HepG2 (cell line): ENCODE data around the gene ATP6V0E2. TPM values are rescaled to one million over a fixed set of nuclear protein-coding genes. Genes with fewer than 3 reads are reported as not detected.

Experiments
- KDM3A ChIP-seq: IDR thresholded peaks from 2 replicates; pipeline ENCODE4 v1.6.1; 2018; ENCODE audit warnings: low read depth, missing compliant biosample characterization
- NR1H2 ChIP-seq: sonication (generic); formaldehyde crosslinking; IDR thresholded peaks from 2 replicates; pipeline ENCODE4 v1.8.1; 2022; ENCODE audit warnings: low read depth, missing genetic modification reagents, borderline replicate concordance
- RAD21 ChIP-seq: fragments of 450-650 bp; formaldehyde crosslinking; IDR thresholded peaks from 2 replicates; pipeline ENCODE4 v1.5.0; 2020; ENCODE audit warnings: mild to moderate bottlenecking
- RFXANK ChIP-seq: IDR thresholded peaks from 2 replicates; pipeline ENCODE4 v1.6.1; 2016
- SCMH1 ChIP-seq: sonication (generic); formaldehyde crosslinking; IDR thresholded peaks from 2 replicates; pipeline ENCODE4 v1.9.0; 2021; ENCODE audit warnings: missing genetic modification reagents, mild to moderate bottlenecking, borderline replicate concordance
- STAT5B ChIP-seq: sonication (generic); formaldehyde crosslinking; IDR thresholded peaks from 2 replicates; pipeline ENCODE4 v1.4.0; 2020; ENCODE audit warnings: missing genetic modification reagents
- TEF ChIP-seq: sonication (generic); formaldehyde crosslinking; IDR thresholded peaks from 2 replicates; pipeline ENCODE4 v1.5.0; 2020; ENCODE audit warnings: missing genetic modification reagents
- ZNF10 ChIP-seq: sonication (generic); formaldehyde crosslinking; IDR thresholded peaks from 2 replicates; pipeline ENCODE4 v1.4.0; 2020; ENCODE audit warnings: mild to moderate bottlenecking, low read depth, missing genetic modification reagents, borderline replicate concordance
- ZNF34 ChIP-seq: sonication (generic); formaldehyde crosslinking; IDR thresholded peaks from 2 replicates; pipeline ENCODE4 v1.4.0; 2020; ENCODE audit warnings: mild to moderate bottlenecking, missing genetic modification reagents, borderline replicate concordance
- polyA plus RNA-seq, 8 experiments: library from polyadenylated mRNA; depleted of rRNA in 3 of 8; stranded (reverse) in 7 of 8; unstranded in 1 of 8; fragments of >200 nt; fragmentation: Illumina TruSeq in 4 of 8; extraction: Trizol in 4 of 8; gene quantifications; 2 replicates each; pipeline versions ENCODE4 v1.2.1 to v1.2.3, GENCODE V29; 2011 to 2016; ENCODE audit warnings: low read depth in 4 of 8, missing spikeins in 1 of 8, mixed read lengths in 1 of 8; ENCODE audit not compliant: insufficient read depth in 1 of 8
- total RNA-seq, 5 experiments: library from RNA; depleted of rRNA; stranded (reverse); fragments of >200 nt; fragmentation: Illumina TruSeq; extraction: Trizol; gene quantifications; 2 replicates each; pipeline ENCODE4 v1.2.3, GENCODE V29; 2016; ENCODE audit warnings: low read depth in 1 of 5
- TF ChIP-seq, protein P1 (sequence below): sonication (generic); formaldehyde crosslinking; IDR thresholded peaks from 2 replicates; pipeline ENCODE4 v1.4.0; 2020; ENCODE audit warnings: missing genetic modification reagents
- TF ChIP-seq, protein P2 (sequence below): sonication (generic); formaldehyde crosslinking; IDR thresholded peaks from 2 replicates; pipeline ENCODE4 v1.4.0; 2020; ENCODE audit warnings: missing genetic modification reagents
- TF ChIP-seq, protein P3 (sequence below): sonication (generic); formaldehyde crosslinking; IDR thresholded peaks from 2 replicates; pipeline ENCODE4 v1.5.0; 2020; ENCODE audit warnings: missing genetic modification reagents
- TF ChIP-seq, protein P4 (sequence below): sonication (generic); formaldehyde crosslinking; IDR thresholded peaks from 2 replicates; pipeline ENCODE4 v1.4.0; 2020; ENCODE audit warnings: mild to moderate bottlenecking, missing genetic modification reagents

ATP6V0E2 gene
- total and polyA plus RNA-seq, 2 of the 13 experiments (the other 11 are each of a cell fraction or from before 2014, with no cell fraction given), result 36.8 to 203 TPM

GRCh38 chr7:149838224-149838991 is 35.4 kb upstream of the ATP6V0E2 start, which contains the start of gene ZNF862 (continued):
- TF ChIP-seq, protein P1, sequence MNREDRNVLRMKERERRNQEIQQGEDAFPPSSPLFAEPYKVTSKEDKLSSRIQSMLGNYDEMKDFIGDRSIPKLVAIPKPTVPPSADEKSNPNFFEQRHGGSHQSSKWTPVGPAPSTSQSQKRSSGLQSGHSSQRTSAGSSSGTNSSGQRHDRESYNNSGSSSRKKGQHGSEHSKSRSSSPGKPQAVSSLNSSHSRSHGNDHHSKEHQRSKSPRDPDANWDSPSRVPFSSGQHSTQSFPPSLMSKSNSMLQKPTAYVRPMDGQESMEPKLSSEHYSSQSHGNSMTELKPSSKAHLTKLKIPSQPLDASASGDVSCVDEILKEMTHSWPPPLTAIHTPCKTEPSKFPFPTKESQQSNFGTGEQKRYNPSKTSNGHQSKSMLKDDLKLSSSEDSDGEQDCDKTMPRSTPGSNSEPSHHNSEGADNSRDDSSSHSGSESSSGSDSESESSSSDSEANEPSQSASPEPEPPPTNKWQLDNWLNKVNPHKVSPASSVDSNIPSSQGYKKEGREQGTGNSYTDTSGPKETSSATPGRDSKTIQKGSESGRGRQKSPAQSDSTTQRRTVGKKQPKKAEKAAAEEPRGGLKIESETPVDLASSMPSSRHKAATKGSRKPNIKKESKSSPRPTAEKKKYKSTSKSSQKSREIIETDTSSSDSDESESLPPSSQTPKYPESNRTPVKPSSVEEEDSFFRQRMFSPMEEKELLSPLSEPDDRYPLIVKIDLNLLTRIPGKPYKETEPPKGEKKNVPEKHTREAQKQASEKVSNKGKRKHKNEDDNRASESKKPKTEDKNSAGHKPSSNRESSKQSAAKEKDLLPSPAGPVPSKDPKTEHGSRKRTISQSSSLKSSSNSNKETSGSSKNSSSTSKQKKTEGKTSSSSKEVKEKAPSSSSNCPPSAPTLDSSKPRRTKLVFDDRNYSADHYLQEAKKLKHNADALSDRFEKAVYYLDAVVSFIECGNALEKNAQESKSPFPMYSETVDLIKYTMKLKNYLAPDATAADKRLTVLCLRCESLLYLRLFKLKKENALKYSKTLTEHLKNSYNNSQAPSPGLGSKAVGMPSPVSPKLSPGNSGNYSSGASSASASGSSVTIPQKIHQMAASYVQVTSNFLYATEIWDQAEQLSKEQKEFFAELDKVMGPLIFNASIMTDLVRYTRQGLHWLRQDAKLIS (CRISPR knock-in tag), result no peak
- peak; percentile 31; the same call in 1 of the 2 replicates for TF ChIP-seq RFXANK (CRISPR knock-in tag)
- no peak for TF ChIP-seq STAT5B (CRISPR knock-in tag)
- TF ChIP-seq NR1H2 (CRISPR knock-in tag), result no peak
- TF ChIP-seq TEF (CRISPR knock-in tag), result no peak
- TF ChIP-seq, protein P2, sequence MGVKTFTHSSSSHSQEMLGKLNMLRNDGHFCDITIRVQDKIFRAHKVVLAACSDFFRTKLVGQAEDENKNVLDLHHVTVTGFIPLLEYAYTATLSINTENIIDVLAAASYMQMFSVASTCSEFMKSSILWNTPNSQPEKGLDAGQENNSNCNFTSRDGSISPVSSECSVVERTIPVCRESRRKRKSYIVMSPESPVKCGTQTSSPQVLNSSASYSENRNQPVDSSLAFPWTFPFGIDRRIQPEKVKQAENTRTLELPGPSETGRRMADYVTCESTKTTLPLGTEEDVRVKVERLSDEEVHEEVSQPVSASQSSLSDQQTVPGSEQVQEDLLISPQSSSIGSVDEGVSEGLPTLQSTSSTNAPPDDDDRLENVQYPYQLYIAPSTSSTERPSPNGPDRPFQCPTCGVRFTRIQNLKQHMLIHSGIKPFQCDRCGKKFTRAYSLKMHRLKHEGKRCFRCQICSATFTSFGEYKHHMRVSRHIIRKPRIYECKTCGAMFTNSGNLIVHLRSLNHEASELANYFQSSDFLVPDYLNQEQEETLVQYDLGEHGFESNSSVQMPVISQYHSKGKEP (CRISPR knock-in tag), result no peak
- TF ChIP-seq, protein P3, sequence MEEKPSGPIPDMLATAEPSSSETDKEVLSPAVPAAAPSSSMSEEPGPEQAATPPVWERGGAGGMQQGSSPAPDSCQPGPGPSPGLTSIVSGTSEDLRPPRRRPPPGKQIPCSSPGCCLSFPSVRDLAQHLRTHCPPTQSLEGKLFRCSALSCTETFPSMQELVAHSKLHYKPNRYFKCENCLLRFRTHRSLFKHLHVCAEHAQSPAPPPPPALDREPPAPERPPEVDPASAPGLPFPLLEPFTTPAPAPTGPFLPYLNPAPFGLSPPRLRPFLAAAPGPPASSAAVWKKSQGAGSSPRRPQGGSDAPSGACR (CRISPR knock-in tag), result peak; percentile 88
- no peak for TF ChIP-seq SCMH1 (CRISPR knock-in tag)
- TF ChIP-seq ZNF34 (CRISPR knock-in tag), result 0 out of 2 replicates have a peak, but pooled peaks have one; percentile 38
- no peak for TF ChIP-seq ZNF10
- peak; percentile 67; the same call in 1 of the 2 replicates for TF ChIP-seq KDM3A (CRISPR knock-in tag)
- TF ChIP-seq, protein P4, sequence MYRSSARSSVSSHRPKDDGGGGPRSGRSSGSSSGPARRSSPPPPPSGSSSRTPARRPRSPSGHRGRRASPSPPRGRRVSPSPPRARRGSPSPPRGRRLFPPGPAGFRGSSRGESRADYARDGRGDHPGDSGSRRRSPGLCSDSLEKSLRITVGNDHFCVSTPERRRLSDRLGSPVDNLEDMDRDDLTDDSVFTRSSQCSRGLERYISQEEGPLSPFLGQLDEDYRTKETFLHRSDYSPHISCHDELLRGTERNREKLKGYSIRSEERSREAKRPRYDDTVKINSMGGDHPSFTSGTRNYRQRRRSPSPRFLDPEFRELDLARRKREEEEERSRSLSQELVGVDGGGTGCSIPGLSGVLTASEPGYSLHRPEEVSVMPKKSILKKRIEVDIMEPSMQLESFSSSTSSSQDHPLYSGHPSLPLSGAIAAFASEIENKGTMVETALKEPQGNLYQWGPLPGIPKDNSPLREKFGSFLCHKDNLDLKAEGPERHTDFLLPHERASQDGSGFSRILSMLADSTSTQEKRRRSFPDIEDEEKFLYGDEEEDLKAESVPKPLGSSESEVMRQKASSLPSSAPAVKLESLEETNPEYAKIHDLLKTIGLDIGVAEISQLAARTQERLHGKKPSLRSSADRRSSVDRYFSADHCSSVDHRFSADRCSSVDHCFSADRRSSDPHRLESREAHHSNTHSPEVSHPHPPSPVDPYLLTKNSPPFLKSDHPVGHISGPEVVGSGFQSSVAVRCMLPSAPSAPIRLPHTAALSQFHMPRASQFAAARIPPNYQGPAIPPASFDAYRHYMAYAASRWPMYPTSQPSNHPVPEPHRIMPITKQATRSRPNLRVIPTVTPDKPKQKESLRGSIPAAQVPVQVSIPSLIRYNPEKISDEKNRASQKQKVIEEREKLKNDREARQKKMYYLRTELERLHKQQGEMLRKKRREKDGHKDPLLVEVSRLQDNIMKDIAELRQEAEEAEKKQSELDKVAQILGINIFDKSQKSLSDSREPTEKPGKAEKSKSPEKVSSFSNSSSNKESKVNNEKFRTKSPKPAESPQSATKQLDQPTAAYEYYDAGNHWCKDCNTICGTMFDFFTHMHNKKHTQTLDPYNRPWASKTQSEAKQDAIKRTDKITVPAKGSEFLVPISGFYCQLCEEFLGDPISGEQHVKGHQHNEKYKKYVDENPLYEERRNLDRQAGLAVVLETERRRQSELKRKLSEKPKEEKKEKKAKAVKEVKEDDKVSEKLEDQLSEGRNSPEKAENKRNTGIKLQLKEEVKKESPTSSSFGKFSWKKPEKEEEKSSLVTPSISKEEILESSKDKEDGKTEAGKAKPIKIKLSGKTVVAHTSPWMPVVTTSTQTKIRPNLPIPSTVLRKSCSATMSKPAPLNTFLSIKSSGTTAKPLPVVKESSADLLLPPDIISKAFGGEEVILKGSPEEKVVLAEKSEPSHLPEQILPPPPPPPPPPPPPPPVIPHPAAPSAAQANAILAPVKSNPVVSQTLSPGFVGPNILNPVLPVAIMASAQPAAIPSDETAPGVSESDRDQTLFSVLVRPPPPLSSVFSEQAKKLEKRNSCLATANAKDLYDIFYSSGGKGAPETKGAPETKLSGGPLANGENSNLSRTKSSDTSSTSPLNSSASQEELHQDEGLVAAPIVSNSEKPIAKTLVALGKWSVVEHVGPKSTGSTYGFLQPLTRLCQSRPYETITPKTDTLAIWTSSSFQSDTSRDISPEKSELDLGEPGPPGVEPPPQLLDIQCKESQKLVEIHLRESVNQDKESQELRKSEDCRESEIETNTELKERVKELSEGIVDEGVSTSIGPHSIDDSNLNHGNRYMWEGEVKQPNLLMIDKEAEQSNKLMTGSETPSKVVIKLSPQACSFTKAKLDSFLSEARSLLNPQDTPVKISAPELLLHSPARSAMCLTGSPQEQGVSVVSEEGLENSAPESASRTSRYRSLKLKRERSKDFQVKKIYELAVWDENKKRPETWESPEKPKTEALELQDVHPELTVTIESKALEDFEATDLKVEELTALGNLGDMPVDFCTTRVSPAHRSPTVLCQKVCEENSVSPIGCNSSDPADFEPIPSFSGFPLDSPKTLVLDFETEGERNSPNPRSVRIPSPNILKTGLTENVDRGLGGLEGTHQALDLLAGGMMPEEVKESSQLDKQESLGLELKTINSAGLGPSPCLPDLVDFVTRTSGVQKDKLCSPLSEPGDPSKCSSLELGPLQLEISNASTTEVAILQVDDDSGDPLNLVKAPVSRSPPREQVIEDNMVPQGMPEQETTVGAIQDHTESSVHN (CRISPR knock-in tag), result no peak
- TF ChIP-seq RAD21 (CRISPR knock-in tag), result no peak
